Measurements from ENCODE around the gene TXNDC5.
A peak's percentile ranks its signal among the peaks of the same experiment; 100 is the strongest.

The TXNDC5 gene

DNA sequence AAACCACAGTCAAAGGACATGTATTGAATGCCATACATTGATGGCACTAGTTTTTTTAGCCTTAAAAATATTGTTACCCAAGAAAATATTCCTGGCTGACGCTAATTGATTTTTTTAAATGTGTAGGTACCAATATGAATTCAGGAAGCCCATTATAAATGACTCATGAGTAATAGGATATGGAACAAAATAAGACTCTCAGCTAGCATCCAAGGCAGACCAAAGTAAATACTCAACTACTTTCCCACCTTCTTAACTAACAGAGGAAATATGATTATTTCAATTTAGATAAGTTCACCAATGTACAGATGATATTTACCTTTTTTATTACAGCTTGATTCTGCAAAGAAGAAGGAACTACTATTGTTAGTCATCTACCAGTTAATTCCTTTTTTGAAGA, 43.2 kb upstream of the TXNDC5 start:
- H3K4me2 ChIP-seq (ENCODE audit: low read depth, low read length), result no peak overlapping the region
- no peak overlapping the region for H3K4me3 ChIP-seq (ENCODE audit: low read length)
- H3K27ac ChIP-seq (ENCODE audit: low read length), result no peak overlapping the region
- H3K27me3 ChIP-seq (replicated peaks; ENCODE audit: insufficient read depth, low read length), result no peaks in the 10 kb centered on the region
- no peaks in the 10 kb centered on the region for H4K20me1 ChIP-seq (ENCODE audit: insufficient read depth, low read length)
- no peaks in the 10 kb centered on the region for H3K9me3 ChIP-seq (replicated peaks; ENCODE audit: insufficient read depth, low read length)
- H3K4me1 ChIP-seq (ENCODE audit: low read length), result peaks cover 3% of the 10 kb centered on the region; the same call in 1 of the 2 replicates
- H3K9ac ChIP-seq (ENCODE audit: low read length), result no peak overlapping the region
- no peaks in the 10 kb centered on the region for H3K9me2 ChIP-seq (replicated peaks; ENCODE audit: insufficient read depth, low read length)
- H3K36me3 ChIP-seq (replicated peaks; ENCODE audit: insufficient read depth, low read length), result no peaks in the 10 kb centered on the region
- DNase-seq, result no peak
- peaks cover 3% of the 10 kb centered on the region; the same call in 1 of the 2 replicates for H3F3A ChIP-seq (ENCODE audit: insufficient read depth, low read length)
- H2AFZ ChIP-seq (ENCODE audit: low read length), result no peak overlapping the region
- H3K79me2 ChIP-seq (ENCODE audit: low read length), result no peaks in the 10 kb centered on the region
- TF ChIP-seq EZH2phosphoT487 (IDR thresholded peaks at IDR 0.05; ENCODE audit: low read length) (no peak), EZH2 (optimal IDR thresholded peaks at IDR 0.05; ENCODE audit: low read depth, low read length) (no peak)
- TF ChIP-seq, protein P1, sequence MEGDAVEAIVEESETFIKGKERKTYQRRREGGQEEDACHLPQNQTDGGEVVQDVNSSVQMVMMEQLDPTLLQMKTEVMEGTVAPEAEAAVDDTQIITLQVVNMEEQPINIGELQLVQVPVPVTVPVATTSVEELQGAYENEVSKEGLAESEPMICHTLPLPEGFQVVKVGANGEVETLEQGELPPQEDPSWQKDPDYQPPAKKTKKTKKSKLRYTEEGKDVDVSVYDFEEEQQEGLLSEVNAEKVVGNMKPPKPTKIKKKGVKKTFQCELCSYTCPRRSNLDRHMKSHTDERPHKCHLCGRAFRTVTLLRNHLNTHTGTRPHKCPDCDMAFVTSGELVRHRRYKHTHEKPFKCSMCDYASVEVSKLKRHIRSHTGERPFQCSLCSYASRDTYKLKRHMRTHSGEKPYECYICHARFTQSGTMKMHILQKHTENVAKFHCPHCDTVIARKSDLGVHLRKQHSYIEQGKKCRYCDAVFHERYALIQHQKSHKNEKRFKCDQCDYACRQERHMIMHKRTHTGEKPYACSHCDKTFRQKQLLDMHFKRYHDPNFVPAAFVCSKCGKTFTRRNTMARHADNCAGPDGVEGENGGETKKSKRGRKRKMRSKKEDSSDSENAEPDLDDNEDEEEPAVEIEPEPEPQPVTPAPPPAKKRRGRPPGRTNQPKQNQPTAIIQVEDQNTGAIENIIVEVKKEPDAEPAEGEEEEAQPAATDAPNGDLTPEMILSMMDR (IDR thresholded peaks at IDR 0.05; ENCODE audit: low read length), result no peak

DNA sequence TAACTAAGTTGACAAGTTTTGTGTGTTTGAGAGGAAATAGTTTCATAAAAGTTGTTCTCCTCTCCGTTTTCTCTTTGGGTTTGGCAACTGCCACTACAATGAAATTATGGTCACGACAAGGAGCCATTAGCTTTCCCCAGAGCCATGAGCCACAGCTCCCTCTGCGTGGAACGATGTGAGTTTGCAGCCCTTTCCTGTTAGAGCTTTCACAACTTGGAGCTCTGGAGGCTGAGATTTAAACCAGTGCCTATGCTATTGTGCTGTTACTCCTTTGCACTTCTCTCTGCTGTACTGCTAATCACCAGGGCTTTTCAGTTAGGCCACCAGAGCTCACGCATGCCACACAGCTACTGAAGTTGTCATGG, 29.3 kb upstream of the TXNDC5 start:
- H4K20me1 ChIP-seq (ENCODE audit: insufficient read depth, low read length), result no peaks in the 10 kb centered on the region
- H3K4me1 ChIP-seq (ENCODE audit: low read length), result peaks cover 22% of the 10 kb centered on the region
- no peaks in the 10 kb centered on the region for H3K36me3 ChIP-seq (replicated peaks; ENCODE audit: insufficient read depth, low read length)
- peak overlapping the region; percentile 50 for H2AFZ ChIP-seq (ENCODE audit: low read length)
- H3F3A ChIP-seq (ENCODE audit: insufficient read depth, low read length), result no peaks in the 10 kb centered on the region
- H3K9me2 ChIP-seq (replicated peaks; ENCODE audit: insufficient read depth, low read length), result no peaks in the 10 kb centered on the region
- H3K27ac ChIP-seq (ENCODE audit: low read length), result peak overlapping the region; percentile 63
- H3K9ac ChIP-seq (ENCODE audit: low read length), result peak overlapping the region; percentile 18; the same call in 1 of the 2 replicates
- TF ChIP-seq, protein P1 (IDR thresholded peaks at IDR 0.05; ENCODE audit: low read length), result no peak
- TF ChIP-seq EZH2 (optimal IDR thresholded peaks at IDR 0.05; ENCODE audit: low read depth, low read length), result no peak
- TF ChIP-seq EZH2phosphoT487 (IDR thresholded peaks at IDR 0.05; ENCODE audit: low read length), result no peak
- no peak overlapping the region for H3K4me3 ChIP-seq (ENCODE audit: low read length)
- peak overlapping the region; percentile 23 for H3K4me2 ChIP-seq (ENCODE audit: low read depth, low read length)
- no peaks in the 10 kb centered on the region for H3K79me2 ChIP-seq (ENCODE audit: low read length)
- H3K9me3 ChIP-seq (replicated peaks; ENCODE audit: insufficient read depth, low read length), result no peaks in the 10 kb centered on the region
- no peaks in the 10 kb centered on the region for H3K27me3 ChIP-seq (replicated peaks; ENCODE audit: insufficient read depth, low read length)
- DNase-seq, result no peak

DNA sequence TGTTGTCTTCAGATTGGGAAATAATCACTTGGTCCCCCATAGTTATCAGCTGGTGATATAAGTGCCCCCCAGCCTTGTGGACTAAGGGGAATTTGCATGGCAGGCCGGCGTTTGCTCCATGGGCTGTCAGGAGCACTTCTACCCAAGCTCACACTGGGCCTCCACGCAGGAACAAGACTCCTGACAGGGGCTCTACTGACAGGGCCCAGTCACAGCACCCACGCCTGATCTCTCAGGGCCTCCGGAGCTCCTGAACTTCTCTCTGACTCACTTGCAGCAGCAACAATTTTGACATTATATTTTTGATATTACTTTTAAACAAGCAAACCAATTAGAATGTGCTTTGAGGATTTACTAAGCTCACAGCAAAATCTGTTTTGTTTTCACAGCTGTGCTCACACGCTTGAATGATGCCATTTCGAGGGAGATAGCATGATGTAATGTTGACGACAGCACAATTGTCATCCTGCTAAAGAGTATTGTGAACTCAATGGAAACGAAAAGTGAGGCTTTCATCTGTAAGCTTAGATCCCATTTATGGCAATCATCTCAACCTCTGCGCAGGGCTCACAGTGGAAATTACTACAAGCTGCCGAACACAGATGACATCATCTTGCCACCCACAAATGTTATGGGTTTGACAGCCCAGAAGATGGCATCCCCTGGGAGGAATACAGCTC, 28.7 kb upstream of the TXNDC5 start:
- Histone ChIP-seq H3F3A (ENCODE audit: insufficient read depth, low read length) (no peaks in the 10 kb centered on the region), H3K9me2 (replicated peaks; ENCODE audit: insufficient read depth, low read length) (no peaks in the 10 kb centered on the region), H3K9me3 (replicated peaks; ENCODE audit: insufficient read depth, low read length) (no peaks in the 10 kb centered on the region), H3K36me3 (replicated peaks; ENCODE audit: insufficient read depth, low read length) (no peaks in the 10 kb centered on the region), H3K4me1 (ENCODE audit: low read length) (peaks cover 22% of the 10 kb centered on the region), H3K4me3 (ENCODE audit: low read length) (no peak overlapping the region), H3K79me2 (ENCODE audit: low read length) (no peaks in the 10 kb centered on the region), H3K27me3 (replicated peaks; ENCODE audit: insufficient read depth, low read length) (no peaks in the 10 kb centered on the region), H4K20me1 (ENCODE audit: insufficient read depth, low read length) (no peaks in the 10 kb centered on the region), H2AFZ (ENCODE audit: low read length) (peak overlapping the region; percentile 61), H3K9ac (ENCODE audit: low read length) (peak overlapping the region; percentile 28; the same call in 1 of the 2 replicates), H3K27ac (ENCODE audit: low read length) (peak overlapping the region; percentile 63; the same call in 1 of the 2 replicates), H3K4me2 (ENCODE audit: low read depth, low read length) (peak overlapping the region; percentile 23; the same call in 1 of the 2 replicates)
- TF ChIP-seq, protein P1 (IDR thresholded peaks at IDR 0.05; ENCODE audit: low read length), result no peak
- no peak for TF ChIP-seq EZH2phosphoT487 (IDR thresholded peaks at IDR 0.05; ENCODE audit: low read length)
- no peak for TF ChIP-seq EZH2 (optimal IDR thresholded peaks at IDR 0.05; ENCODE audit: low read depth, low read length)
- DNase-seq, result no peak

Measured in MM.1S (cell line).